SK-N-SH treated with all-trans-retinoic acid at 6 μM for 48 hours (cell line): ENCODE data around the gene TRIM50.

Experiments
- ATAC-seq: fragments of 200-7000 bp; cut with Tn5 transposase; 3 replicates; pipeline ENCODE4 v1.9.1; 2020; ENCODE audit warnings: mild to moderate bottlenecking, moderate library complexity
- ARNTL ChIP-seq: fragments of 450-650 bp; formaldehyde crosslinking; IDR thresholded peaks from 2 replicates; pipeline ENCODE4 v1.5.0; 2020; ENCODE audit warnings: low read depth, mild to moderate bottlenecking, moderate library complexity, borderline replicate concordance
- BACH2 ChIP-seq: fragments of 250-450 bp; sonication (Bioruptor Pico); IDR thresholded peaks from 2 replicates; pipeline ENCODE4 v1.9.0; 2021; ENCODE audit warnings: mild to moderate bottlenecking, borderline replicate concordance
- CSDC2 ChIP-seq: fragments of 250-450 bp; sonication (Bioruptor Pico); IDR thresholded peaks from 2 replicates; pipeline ENCODE4 v1.5.0; 2020; ENCODE audit warnings: mild to moderate bottlenecking, moderate library complexity
- CSRNP3 ChIP-seq: fragments of 250-450 bp; sonication (Bioruptor Pico); IDR thresholded peaks from 2 replicates; pipeline ENCODE4 v1.5.1; 2021; ENCODE audit warnings: mild to moderate bottlenecking, moderate library complexity
- ESRRG ChIP-seq: fragments of 250-450 bp; sonication (Bioruptor Pico); IDR thresholded peaks from 2 replicates; pipeline ENCODE4 v1.6.1; 2021; ENCODE audit warnings: mild to moderate bottlenecking
- GLIS3 ChIP-seq: fragments of 250-450 bp; sonication (Bioruptor Pico); IDR thresholded peaks from 2 replicates; pipeline ENCODE4 v1.5.0; 2020; ENCODE audit warnings: mild to moderate bottlenecking, moderate library complexity
- OSR1 ChIP-seq: fragments of 250-450 bp; sonication (Bioruptor Pico); IDR thresholded peaks from 2 replicates; pipeline ENCODE4 v1.8.0; 2022; ENCODE audit warnings: moderate library complexity, mild to moderate bottlenecking, inconsistent platforms
- POU6F1 ChIP-seq: fragments of 250-450 bp; sonication (Bioruptor Pico); IDR thresholded peaks from 2 replicates; pipeline ENCODE4 v1.8.0; 2021; ENCODE audit warnings: low read depth, mild to moderate bottlenecking, moderate library complexity, borderline replicate concordance
- PPARA ChIP-seq: fragments of 250-450 bp; sonication (Bioruptor Pico); IDR thresholded peaks from 2 replicates; pipeline ENCODE4 v1.5.0; 2020; ENCODE audit warnings: mild to moderate bottlenecking, borderline replicate concordance
- RARB ChIP-seq: fragments of 250-450 bp; sonication (Bioruptor Pico); IDR thresholded peaks from 2 replicates; pipeline ENCODE4 v1.8.0; 2021; ENCODE audit warnings: mild to moderate bottlenecking, moderate library complexity
- TCF4 ChIP-seq: fragments of 250-450 bp; sonication (Bioruptor Pico); IDR thresholded peaks from 2 replicates; pipeline ENCODE4 v1.8.0; 2021; ENCODE audit warnings: mild to moderate bottlenecking, moderate library complexity, borderline replicate concordance
- TSHZ2 ChIP-seq: fragments of 250-450 bp; sonication (Bioruptor Pico); IDR thresholded peaks from 2 replicates; pipeline ENCODE4 v1.5.0; 2020; ENCODE audit warnings: mild to moderate bottlenecking, moderate library complexity
- ZNF70 ChIP-seq: fragments of 450-650 bp; formaldehyde crosslinking; IDR thresholded peaks from 2 replicates; pipeline ENCODE4 v1.5.0; 2020; ENCODE audit warnings: mild to moderate bottlenecking, moderate library complexity
- ZNF8 ChIP-seq: fragments of 450-650 bp; formaldehyde crosslinking; IDR thresholded peaks from 2 replicates; pipeline ENCODE4 v1.5.0; 2020; ENCODE audit warnings: mild to moderate bottlenecking, moderate library complexity
- TF ChIP-seq, protein P1 (sequence below): fragments of 250-450 bp; sonication (Bioruptor Pico); IDR thresholded peaks from 2 replicates; pipeline ENCODE4 v1.5.1; 2020; ENCODE audit warnings: low read depth, mild to moderate bottlenecking, moderate library complexity
- TF ChIP-seq, protein P2 (sequence below): fragments of 250-450 bp; sonication (Bioruptor Pico); IDR thresholded peaks from 2 replicates; pipeline ENCODE4 v1.8.0; 2020; ENCODE audit warnings: mild to moderate bottlenecking, moderate library complexity, borderline replicate concordance

TRIM50 gene

DNA sequence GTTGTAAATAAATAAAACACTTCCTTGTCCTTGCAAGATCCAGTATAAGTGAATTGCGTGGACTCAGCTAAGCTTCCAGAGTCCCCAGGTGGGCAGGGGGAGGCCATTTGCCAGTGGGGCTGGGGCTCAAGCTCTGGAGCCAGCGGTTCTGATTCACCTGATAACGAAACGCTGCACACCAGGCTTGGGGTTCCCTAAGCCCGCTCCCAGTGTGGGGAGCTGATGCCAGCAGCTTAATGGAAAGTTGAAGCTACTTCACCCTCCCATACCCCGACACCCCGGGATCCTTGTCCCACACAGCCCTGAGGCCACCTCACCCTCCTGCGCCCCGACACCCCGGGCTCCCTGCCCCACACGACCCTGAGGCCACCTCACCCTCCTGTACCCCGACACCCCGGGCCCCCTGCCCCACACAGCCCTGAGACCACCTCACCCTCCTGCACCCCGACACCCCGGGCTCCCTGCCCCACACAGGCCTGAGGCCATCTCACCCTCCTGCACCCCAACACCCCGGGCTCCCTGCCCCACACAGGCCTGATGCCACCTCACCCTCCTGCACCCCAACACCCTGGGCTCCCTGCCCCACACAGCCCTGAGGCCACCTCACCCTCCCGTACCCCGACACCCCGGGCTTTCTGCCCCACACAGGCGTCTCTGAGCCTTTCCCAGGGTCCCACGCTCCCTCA, 30.9 kb upstream of the TRIM50 start (continued):
- TF ChIP-seq, protein P1, sequence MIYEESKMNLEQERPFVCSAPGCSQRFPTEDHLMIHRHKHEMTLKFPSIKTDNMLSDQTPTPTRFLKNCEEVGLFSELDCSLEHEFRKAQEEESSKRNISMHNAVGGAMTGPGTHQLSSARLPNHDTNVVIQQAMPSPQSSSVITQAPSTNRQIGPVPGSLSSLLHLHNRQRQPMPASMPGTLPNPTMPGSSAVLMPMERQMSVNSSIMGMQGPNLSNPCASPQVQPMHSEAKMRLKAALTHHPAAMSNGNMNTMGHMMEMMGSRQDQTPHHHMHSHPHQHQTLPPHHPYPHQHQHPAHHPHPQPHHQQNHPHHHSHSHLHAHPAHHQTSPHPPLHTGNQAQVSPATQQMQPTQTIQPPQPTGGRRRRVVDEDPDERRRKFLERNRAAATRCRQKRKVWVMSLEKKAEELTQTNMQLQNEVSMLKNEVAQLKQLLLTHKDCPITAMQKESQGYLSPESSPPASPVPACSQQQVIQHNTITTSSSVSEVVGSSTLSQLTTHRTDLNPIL (CRISPR knock-in tag): no peak
- TF ChIP-seq PPARA (no peak), ARNTL (CRISPR knock-in tag) (no peak)

- ATAC-seq: no peak
- TF ChIP-seq ARNTL (CRISPR knock-in tag): no peak
- no peak for TF ChIP-seq BACH2 (CRISPR knock-in tag)
- TF ChIP-seq GLIS3 (CRISPR knock-in tag): no peak
- TF ChIP-seq TCF4 (CRISPR knock-in tag): no peak
- TF ChIP-seq ZNF70: no peak
- TF ChIP-seq ESRRG: no peak
- no peak for TF ChIP-seq POU6F1
- TF ChIP-seq, protein P1 (CRISPR knock-in tag): no peak
- TF ChIP-seq CSDC2: no peak
- TF ChIP-seq CSRNP3 (CRISPR knock-in tag): no peak
- no peak for TF ChIP-seq RARB (CRISPR knock-in tag)
- no peak for TF ChIP-seq OSR1 (CRISPR knock-in tag)
- TF ChIP-seq PPARA: no peak
- TF ChIP-seq TSHZ2: no peak
- TF ChIP-seq, all 23 proteins: peak for 0
Observed at GRCh38 chr7:73356159-73356558, 28.3 kb upstream of the TRIM50 start.

GRCh38 chr7:73354821-73355220, 26.9 kb upstream of the TRIM50 start:
- ATAC-seq: no peak
- TF ChIP-seq OSR1 (CRISPR knock-in tag) (no peak), BACH2 (CRISPR knock-in tag) (no peak), POU6F1 (no peak), CSRNP3 (CRISPR knock-in tag) (no peak), ZNF8 (no peak), TSHZ2 (no peak)
- TF ChIP-seq, protein P2, sequence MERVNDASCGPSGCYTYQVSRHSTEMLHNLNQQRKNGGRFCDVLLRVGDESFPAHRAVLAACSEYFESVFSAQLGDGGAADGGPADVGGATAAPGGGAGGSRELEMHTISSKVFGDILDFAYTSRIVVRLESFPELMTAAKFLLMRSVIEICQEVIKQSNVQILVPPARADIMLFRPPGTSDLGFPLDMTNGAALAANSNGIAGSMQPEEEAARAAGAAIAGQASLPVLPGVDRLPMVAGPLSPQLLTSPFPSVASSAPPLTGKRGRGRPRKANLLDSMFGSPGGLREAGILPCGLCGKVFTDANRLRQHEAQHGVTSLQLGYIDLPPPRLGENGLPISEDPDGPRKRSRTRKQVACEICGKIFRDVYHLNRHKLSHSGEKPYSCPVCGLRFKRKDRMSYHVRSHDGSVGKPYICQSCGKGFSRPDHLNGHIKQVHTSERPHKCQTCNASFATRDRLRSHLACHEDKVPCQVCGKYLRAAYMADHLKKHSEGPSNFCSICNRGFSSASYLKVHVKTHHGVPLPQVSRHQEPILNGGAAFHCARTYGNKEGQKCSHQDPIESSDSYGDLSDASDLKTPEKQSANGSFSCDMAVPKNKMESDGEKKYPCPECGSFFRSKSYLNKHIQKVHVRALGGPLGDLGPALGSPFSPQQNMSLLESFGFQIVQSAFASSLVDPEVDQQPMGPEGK (CRISPR knock-in tag): no peak
